Measurements from ENCODE around the gene NANOS2. TPM values are rescaled to one million over a fixed set of nuclear protein-coding genes. Genes with fewer than 3 reads are reported as not detected.
"Not testable (repeated sequence)": the region's sequence is repeated elsewhere in the genome, so short reads cannot be mapped to it uniquely, and the experiment has no call there.

NANOS2 gene
- total RNA-seq, 4 donors from 2014 or later: not detected

- WGBS: 82% methylated on average over 8 of the region's 22 CpGs
- peak overlapping the region in 2 of 4 donors; percentile 72 to 79 for H3K27ac ChIP-seq (replicated peaks in 1 of 4)
- intact Hi-C loops (cut with DNase I): loop anchor here (10.0 kb wide), 1 partner anchor 94 kb away; the partner anchor contains the start of gene CCDC61
Observed at GRCh38 chr19:45900738-45901431, 13.7 kb downstream of the NANOS2 start.

DNA sequence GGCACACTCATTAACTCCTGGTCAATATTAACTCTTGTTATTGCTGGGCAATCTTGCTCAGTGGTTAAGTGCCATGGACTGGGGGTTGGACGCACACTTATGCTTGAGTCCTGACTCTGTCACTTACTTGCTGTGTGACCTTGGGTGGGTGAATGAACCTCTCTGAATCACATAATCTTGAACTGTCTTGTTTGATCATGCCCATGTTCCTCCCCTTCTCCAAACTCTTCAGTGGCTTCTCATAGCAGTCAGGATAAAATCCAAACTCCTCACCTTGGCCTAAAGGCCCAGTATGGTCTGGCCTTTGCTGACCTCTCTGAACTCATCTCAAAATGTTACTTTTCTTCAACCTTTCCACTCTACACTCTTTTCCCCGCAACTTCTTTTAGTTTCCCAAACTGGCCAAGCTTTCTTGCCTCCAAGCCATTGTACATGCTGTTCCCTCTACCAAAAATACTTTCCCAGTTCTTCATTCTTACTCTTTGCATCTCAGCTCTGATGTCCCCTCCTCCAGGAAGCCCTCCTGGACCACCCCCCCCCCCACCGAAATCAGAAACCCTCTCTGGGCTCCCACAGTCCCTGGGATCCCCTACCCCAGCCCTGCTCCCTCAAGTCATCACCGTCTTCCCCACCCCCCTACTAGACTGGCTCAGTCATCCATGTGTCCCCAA lies 14.5 kb downstream of the NANOS2 start:
- Histone ChIP-seq H3K36me3 (peaks cover 26 to 46% (median 42%) of the 10 kb centered on the region in 4 donors), H3K27ac (replicated peaks in 1 of 4) (no peak overlapping the region), H3K4me3 (no peak overlapping the region), H3K4me1 (peaks cover 18 to 34% (median 30%) of the 10 kb centered on the region in 4 donors), H3K27me3 (peaks cover 0 to 4% (median 0%) of the 10 kb centered on the region in 4 donors), H3K9me3 (no peaks in the 10 kb centered on the region)
- TF ChIP-seq EP300 (IDR thresholded peaks at IDR 0.05) (no peak), POLR2A (IDR thresholded peaks at IDR 0.05; ENCODE audit: low read depth) (no peak), POLR2AphosphoS5 (IDR thresholded peaks at IDR 0.05) (no peak)
- TF ChIP-seq, protein P1, sequence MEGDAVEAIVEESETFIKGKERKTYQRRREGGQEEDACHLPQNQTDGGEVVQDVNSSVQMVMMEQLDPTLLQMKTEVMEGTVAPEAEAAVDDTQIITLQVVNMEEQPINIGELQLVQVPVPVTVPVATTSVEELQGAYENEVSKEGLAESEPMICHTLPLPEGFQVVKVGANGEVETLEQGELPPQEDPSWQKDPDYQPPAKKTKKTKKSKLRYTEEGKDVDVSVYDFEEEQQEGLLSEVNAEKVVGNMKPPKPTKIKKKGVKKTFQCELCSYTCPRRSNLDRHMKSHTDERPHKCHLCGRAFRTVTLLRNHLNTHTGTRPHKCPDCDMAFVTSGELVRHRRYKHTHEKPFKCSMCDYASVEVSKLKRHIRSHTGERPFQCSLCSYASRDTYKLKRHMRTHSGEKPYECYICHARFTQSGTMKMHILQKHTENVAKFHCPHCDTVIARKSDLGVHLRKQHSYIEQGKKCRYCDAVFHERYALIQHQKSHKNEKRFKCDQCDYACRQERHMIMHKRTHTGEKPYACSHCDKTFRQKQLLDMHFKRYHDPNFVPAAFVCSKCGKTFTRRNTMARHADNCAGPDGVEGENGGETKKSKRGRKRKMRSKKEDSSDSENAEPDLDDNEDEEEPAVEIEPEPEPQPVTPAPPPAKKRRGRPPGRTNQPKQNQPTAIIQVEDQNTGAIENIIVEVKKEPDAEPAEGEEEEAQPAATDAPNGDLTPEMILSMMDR (IDR thresholded peaks at IDR 0.05): no peak
- DNase-seq (ENCODE audit: extremely low spot score): no peak
- WGBS: 96% methylated on average over 4 of the region's 4 CpGs
- intact Hi-C loops (cut with DNase I): loop anchor here (10.0 kb wide), 1 partner anchor 95 kb away; the partner anchor contains the start of gene CCDC61

More at GRCh38 chr19:45900738-45901431, 13.7 kb downstream of the NANOS2 start:
- Histone ChIP-seq H3K4me1 (peaks cover 18 to 34% (median 30%) of the 10 kb centered on the region in 4 donors), H3K9me3 (no peaks in the 10 kb centered on the region), H3K27me3 (peaks cover 0 to 4% (median 0%) of the 10 kb centered on the region in 4 donors), H3K36me3 (peaks cover 20 to 38% (median 34%) of the 10 kb centered on the region in 4 donors), H3K4me3 (peak overlapping the region; percentile 70 to 82 (median 72))
- no peak for TF ChIP-seq POLR2AphosphoS5 (IDR thresholded peaks at IDR 0.05)
- no peak for TF ChIP-seq POLR2A (IDR thresholded peaks at IDR 0.05; ENCODE audit: low read depth)
- TF ChIP-seq, protein P1 (IDR thresholded peaks at IDR 0.05): no peak
- DNase-seq (ENCODE audit: extremely low spot score): no peak

- no peak for DNase-seq (ENCODE audit: extremely low spot score)
- H3K27ac ChIP-seq (replicated peaks in 1 of 4): no peak overlapping the region
- no peak for TF ChIP-seq EP300 (IDR thresholded peaks at IDR 0.05)
- TF ChIP-seq, protein P1 (IDR thresholded peaks at IDR 0.05): no peak
- TF ChIP-seq POLR2AphosphoS5 (IDR thresholded peaks at IDR 0.05): no peak
- TF ChIP-seq POLR2A (IDR thresholded peaks at IDR 0.05; ENCODE audit: low read depth): no peak
- no peak overlapping the region for H3K4me3 ChIP-seq
- H3K36me3 ChIP-seq: peaks cover 26 to 51% (median 46%) of the 10 kb centered on the region in 4 donors
- H3K4me1 ChIP-seq: peaks cover 18 to 34% (median 30%) of the 10 kb centered on the region in 4 donors
- intact Hi-C loops (cut with DNase I): no loop called here
- no peaks in the 10 kb centered on the region for H3K9me3 ChIP-seq
- 94% methylated on average over 7 of the region's 7 CpGs for WGBS
- peaks cover 0 to 4% (median 0%) of the 10 kb centered on the region in 4 donors for H3K27me3 ChIP-seq
Observed at GRCh38 chr19:45899253-45899652, 15.3 kb downstream of the NANOS2 start.

DNA sequence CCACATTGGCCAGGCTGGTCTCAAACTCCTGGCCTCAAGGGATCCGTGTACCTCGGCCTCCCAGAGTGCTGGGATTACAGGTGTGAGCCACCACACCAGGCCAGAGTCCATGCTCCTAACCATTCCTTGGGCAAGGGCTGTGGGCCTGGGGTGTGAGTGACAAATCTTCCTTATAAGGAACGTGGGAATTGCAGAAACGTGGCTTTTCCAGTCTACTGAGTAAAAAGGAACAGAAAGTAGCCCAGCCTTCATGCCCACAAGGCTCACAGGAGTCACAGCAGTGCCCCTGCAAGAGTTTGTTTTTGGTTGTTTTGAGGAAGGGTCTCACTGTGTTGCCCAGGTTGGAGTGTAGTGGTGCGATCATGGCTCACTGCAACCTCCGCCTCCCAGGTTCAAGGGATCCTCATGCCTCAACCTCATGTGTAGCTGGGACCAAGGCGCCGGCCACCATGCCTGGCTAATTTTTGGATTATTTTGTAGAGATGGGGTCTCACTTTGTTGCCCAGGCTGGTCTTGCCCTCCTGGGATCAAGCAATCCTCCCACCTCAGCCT lies 17.2 kb downstream of the NANOS2 start:
- no peak overlapping the region for H3K4me3 ChIP-seq
- H3K9me3 ChIP-seq: no peaks in the 10 kb centered on the region
- intact Hi-C loops (cut with DNase I): no loop called here
- H3K27me3 ChIP-seq: peaks cover 0 to 4% (median 0%) of the 10 kb centered on the region in 4 donors
- TF ChIP-seq POLR2A (IDR thresholded peaks at IDR 0.05; ENCODE audit: low read depth) (no peak), EP300 (IDR thresholded peaks at IDR 0.05) (no peak), POLR2AphosphoS5 (IDR thresholded peaks at IDR 0.05) (no peak)
- TF ChIP-seq, protein P1 (IDR thresholded peaks at IDR 0.05): no peak
- H3K4me1 ChIP-seq: peaks cover 13 to 26% (median 23%) of the 10 kb centered on the region in 4 donors
- H3K27ac ChIP-seq (replicated peaks in 1 of 4): no peak overlapping the region
- peaks cover 26 to 58% (median 47%) of the 10 kb centered on the region in 4 donors for H3K36me3 ChIP-seq
- WGBS: 96% methylated on average over 8 of the region's 8 CpGs
- DNase-seq (ENCODE audit: extremely low spot score): no peak

GRCh38 chr19:45895983-45896599 lies 18.5 kb downstream of the NANOS2 start:
- peaks cover 26 to 71% (median 48%) of the 10 kb centered on the region in 4 donors for H3K36me3 ChIP-seq
- peak overlapping the region in 1 of 4 donors; percentile 22 for H3K27ac ChIP-seq (replicated peaks in 1 of 4)
- DNase-seq (ENCODE audit: extremely low spot score); intact Hi-C loops (cut with DNase I); H3K27me3 ChIP-seq; H3K9me3 ChIP-seq; H3K4me3 ChIP-seq: not testable (repeated sequence)
- H3K4me1 ChIP-seq: peaks cover 6 to 14% (median 12%) of the 10 kb centered on the region in 4 donors
- 96% methylated on average over 11 of the region's 12 CpGs for WGBS

Measured in esophagus muscularis mucosa (tissue), 4 donors.